Measurements from ENCODE around the gene DENND6A.
"Not testable (repeated sequence)": the region's sequence is repeated elsewhere in the genome, so short reads cannot be mapped to it uniquely, and the experiment has no call there.

The DENND6A gene

DNA sequence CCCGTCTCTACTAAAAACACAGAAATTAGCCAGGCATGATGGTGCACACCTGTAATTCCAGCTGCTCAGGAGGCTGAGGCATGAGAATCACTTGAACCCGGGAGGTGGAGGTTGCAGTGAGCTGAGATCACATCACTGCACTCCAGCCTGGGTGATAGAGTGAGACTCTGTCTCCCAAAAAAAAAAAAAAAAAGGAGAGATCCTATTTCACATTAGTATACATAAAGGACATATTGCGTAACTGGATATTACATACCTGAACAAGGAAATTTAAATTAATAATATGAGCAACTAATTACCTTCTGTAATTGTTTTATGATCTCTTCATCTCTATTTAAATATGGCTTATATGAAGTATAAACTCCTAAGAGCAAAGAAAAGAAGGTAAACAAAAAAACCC is 58.6 kb downstream of the DENND6A start:
- not testable (repeated sequence) for DNase-seq

- no peak for DNase-seq
Measured at GRCh38 chr3:57627976-57628375, 64.9 kb downstream of the DENND6A start.

- DNase-seq: no peak
Measured at GRCh38 chr3:57624801-57625200, 68.1 kb downstream of the DENND6A start.

GRCh38 chr3:57622362-57622761 is 70.5 kb downstream of the DENND6A start:
- no peak for DNase-seq

GRCh38 chr3:57617739-57618138 is 75.1 kb downstream of the DENND6A start:
- no peak for DNase-seq

GRCh38 chr3:57616233-57616632 is 76.6 kb downstream of the DENND6A start:
- DNase-seq: no peak

DNA sequence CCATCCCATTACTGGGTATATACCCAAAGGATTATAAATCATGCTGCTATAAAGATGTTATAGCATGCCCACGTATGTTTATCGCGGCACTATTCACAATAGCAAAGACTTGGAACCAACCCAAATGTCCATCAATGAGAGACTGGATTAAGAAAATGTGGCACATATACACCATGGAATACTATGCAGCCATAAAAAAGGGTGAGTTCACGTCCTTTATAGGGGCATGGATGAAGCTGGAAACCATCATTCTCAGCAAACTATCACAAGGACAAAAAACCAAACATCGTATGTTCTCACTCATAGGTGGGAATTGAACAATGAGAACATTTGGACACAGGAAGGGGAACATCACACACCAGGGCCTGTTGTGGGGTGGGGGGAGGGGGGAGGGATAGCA is 81.0 kb downstream of the DENND6A start:
- DNase-seq: not testable (repeated sequence)

DNA sequence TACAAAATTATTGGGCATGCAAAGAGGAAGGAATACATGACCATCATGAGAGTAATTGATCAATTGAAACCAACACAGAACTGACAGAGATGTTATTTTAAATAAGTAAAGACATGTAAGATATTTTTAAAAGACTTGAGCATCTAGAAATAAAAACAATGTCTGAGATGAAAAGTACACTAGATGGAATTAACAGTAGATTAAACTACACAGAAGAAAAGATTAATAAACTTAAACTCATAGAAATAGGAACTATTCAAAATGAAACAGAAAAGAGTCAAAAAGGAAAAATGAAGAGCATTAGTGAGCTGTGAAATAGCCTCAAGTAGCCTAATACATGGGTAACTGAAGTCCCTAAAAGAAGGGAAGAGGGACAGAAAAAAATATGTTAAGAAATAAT is 87.2 kb downstream of the DENND6A start:
- no peak for DNase-seq

- DNase-seq: no peak
Measured at GRCh38 chr3:57604971-57605370, 87.9 kb downstream of the DENND6A start.

GRCh38 chr3:57600195-57600594 is 92.7 kb downstream of the DENND6A start:
- DNase-seq: no peak

DNA sequence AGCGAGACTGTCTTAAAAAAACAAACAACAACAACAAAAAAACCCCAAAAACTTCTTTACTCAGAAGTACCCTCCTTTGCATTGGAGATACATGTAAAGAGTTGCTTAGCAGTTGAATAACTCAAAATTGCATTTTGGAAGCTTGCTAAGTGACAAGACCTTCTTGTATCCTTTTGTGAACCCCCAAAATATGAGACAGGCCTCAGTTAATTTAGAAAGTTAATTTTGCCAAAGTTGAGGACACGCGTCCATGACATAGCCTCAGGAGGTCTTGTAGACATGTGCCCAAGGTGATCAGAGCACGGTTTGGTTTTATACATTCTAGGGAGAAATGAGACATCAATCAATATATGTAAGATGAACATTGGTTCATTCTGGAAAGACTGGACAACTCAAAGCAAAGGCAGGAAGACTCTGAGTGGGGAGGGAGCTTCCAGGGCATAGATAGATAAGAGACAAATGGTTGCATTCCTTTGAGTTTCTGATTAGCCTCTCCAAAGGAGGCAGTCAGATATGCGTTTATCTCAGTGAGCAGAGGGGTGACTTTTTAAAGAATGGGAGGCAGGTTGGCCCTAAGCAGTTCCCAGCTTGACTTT is 94.0 kb downstream of the DENND6A start:
- no peak for DNase-seq

DNA sequence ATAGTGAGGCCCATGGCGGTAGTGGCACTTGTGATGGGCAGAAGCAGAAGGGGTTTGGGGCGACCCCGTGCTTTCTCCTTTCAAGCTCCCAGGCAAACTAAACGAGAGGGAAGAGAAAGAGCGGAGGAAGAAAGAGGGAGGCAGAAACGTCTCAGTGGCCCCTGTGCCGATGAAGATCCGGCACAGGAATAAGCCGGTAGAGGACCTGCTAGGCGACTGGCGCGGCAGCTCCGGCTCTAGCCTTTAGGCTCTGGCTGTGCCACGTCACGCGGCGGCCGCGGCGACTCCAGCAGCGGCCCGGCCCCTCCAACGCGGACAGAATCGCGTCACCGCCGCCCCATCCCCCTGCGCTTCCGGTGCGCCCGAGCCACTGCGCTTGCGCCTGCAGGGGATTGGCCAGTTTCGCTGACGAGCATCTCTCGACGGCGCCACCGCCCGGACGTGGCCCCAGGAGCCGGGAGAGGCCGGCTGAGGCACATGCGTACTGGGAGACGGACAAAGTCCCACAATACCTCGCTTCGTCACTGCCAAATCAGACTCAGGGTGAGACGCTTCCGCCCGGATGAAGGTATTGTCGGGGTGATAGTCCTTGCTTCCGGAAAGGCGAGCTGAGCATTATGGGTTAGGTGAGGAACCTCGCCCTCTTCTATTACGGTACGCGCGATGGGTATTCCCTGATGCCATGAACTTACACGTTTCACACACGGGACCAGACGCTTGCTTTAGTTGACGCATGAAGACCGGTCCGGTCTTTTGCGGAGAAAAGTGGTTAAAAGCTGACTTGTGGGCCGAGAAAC is 95.6 kb downstream of the DENND6A start, which contains the start of gene ARF4:
Gene ARF4 (minus strand): TSS at position 218 of the 797 bp plus-strand sequence. CDS start 204 bp downstream, at position 14.
- peak; percentile 100 for DNase-seq

DNA sequence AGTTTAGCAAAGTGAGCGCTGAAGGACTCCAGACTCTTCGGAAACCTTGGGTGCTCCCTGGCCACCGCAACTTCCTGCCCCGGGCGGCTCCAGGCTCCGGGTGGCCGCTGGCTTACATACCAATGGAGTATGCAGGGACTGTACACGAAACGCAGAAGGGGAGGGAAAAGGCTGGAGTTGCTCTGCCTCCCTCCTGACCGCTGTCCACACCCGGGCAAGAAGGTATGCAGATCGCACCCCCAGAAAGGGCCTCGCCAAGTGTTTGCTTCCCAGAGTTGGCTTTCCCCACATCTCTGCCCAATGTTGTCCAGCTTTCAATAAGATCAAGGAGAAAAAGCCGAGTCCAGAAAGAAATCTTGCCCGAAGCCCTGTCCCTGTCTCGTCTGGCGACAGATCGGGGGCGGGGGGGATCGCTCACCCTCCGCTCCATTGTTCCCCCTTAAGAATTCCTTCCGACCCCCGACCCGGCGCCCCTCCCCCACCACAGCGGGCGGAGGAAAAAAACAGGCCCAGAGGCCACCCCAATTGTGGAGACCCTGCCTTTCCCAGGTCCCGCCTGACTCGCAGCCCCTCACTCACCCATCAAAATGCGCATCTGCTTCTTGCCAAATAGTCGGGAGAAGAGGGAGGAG is 96.3 kb downstream of the DENND6A start:
- DNase-seq: peak; percentile 94

DNA sequence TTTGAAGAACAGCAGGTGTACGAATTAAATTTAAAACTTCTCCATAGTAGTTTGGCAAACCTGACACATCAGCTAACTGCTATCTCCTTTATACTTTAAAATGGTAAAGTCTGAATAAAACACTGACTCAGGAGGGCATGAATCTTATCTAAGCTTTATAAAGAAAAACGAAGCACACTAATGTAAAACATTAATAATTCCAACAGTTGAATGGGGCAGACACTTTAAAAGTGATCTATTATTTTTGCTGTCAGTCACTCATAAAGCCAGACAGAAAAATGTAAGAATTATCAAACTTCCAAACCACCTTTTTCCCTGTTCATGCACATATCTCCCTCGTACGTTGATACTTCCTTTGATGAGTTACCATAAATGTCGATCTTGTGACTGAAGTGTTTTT is 98.3 kb downstream of the DENND6A start:
- no peak for DNase-seq

GRCh38 chr3:57594144-57594543 is 98.7 kb downstream of the DENND6A start:
- no peak for DNase-seq

DNA sequence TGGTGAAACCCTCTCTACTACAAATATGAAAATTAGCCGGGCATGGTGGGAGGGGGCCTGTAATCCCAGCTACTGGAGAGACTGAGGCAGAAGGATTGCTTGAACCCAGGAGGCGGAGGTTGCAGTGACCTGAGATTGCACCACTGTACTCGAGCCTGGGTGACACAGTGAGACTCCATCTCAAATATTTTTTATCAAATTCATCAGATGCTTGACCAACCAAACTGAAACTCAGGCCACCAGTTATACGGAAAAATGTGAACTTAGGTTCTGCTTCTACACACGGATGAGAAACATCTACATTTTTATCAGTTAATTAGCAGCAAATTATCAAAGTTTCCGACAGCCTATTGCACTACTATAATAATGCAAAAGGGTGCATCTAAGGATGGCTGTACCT is 100.6 kb downstream of the DENND6A start:
- DNase-seq: no peak

DNA sequence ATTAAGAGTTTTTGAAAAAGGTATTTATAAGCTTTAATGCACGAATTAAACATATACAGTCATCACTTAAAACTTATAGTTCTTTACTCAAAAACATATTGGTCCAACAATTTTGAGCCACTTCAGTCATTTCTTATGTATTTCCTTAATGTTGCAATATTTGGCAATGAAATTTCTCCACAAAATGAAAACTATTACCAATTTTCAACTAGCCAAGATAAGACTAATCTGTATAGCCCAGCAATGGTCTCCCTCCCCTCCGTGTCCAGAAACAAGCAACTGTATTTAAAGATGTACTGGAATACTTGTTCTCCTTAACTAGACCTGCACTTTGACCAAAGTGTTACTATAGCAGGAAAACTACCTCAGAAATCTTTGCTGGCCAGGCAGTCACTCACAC is 105.0 kb downstream of the DENND6A start:
- DNase-seq: no peak

- DNase-seq: no peak
Measured at GRCh38 chr3:57586778-57587177, 106.1 kb downstream of the DENND6A start.

- DNase-seq: no peak
Measured at GRCh38 chr3:57583544-57583943, 109.3 kb downstream of the DENND6A start.

DNA sequence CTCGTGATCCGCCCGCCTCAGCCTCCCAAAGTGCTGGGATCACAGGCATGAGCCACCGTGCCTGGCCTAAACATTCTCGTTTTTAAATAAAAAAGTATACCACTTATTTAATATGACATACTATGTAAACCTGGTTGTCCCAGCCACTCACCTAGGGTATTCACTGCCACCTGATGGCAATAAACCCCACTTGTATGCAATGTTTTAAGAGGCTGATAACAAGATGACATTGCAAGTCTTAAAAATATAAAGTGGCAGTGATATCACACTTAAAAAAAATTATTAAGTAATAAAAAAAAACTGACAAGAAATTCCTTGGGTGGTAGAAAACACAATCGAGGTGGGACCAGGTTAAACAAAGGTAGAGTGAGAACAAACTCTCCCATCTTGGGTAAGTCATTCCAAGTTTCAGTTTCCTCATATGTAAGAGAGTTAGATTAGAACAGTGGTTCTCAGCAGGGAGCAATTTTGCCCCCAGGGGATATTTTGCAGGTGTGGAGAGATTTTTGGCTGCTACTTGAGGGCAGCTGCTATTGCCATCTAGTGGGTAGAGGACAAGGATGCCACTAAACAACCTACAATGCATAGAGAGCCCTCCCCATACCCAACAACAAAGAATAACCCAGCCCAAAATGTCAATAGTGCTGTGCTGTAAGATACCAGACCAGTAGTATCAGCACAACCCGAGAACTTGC is 110.3 kb downstream of the DENND6A start:
- peak; percentile 65 for DNase-seq

DNA sequence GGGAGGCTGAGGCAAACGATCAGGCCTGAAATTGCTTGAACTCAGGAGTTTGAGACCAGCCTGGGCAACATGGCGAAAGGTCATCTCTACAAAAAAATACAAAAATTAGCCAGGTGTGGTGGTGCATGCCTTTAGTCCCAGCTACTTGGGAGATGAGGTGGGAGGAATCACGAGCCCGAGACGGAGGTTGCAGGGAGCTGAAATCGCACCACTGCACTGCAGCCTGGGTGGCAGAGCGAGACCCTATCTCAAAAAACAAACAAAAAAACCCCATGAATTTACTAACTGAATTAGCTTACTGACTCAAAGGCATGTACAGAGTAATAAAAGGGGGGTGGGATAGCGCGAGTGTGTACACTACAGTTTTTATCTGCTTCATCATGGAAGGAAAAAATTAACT is 115.1 kb downstream of the DENND6A start:
- DNase-seq: no peak

DNA sequence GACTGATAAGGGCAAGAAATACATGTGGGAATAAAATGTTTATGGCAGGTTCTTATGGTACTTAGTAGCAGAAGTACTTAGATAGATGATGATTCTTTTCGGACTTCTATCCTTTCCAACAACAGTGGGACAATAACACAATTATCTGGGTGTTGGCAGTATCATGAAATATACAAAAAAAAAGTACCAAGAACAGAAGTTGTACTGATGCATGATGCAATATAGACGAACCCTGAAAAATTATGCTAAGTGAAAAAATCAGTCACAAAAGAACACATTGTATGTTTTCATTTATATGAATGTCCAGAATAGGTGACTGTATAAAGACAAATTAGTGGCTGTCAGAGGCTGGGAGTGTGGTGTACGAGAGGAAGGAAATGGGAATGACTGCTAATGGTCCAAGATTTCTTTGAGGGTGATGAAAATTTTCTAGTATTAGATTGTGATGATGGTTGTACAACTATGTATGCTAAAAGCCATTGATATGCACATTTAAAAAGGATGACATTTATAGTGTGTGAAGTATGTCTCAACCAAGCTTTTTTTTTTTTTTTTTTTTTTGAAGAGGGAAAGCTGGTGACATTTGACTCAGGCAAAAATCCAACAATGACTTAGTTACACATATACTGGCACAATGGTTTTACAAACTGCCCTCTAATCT is 116.8 kb downstream of the DENND6A start:
- DNase-seq: no peak
